Prostate gland (tissue), 2 donors: ENCODE measurements around the gene NRXN3.

Source experiments
- POLR2A ChIP-seq: fragments of 450-650 bp; IDR thresholded peaks from one replicate; pipeline ENCODE4 v1.6.1; 2016; ENCODE audit warnings: antibody characterized with exemption, mild to moderate bottlenecking
- TF ChIP-seq, protein P1 (sequence below), 4 experiments: fragments of 200-600 bp in 2 of 4; fragments of 450-650 bp in 2 of 4; sonication (generic) in 2 of 4; IDR thresholded peaks; 1 replicate in 3 of 4; 2 replicates in 1 of 4; pipeline ENCODE4 v1.5.1; 2016 to 2019; ENCODE audit warnings: antibody characterized with exemption in 4 of 4, mild to moderate bottlenecking in 2 of 4, moderate library complexity in 2 of 4

DNA sequence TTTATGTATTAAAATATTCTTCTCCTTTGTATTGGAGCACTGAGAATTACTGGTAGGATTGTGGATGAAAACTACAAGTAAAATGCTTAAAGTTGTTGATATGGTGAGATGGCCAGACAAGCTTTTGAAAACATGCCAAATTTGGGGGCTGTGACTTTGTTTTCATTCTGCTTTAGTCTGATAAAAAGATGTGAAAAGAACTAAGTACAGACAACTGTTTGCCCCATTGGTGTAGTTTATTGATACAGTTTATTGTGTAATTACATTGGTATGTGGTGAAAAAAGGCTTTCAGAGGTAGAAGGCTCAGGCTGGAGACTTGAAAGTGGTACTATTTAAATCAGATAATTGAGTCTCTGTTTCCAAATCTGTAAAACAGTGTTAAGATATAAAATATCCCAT, 1294.3 kb downstream of the NRXN3 start:
- TF ChIP-seq POLR2A: no peak
- TF ChIP-seq, protein P1, sequence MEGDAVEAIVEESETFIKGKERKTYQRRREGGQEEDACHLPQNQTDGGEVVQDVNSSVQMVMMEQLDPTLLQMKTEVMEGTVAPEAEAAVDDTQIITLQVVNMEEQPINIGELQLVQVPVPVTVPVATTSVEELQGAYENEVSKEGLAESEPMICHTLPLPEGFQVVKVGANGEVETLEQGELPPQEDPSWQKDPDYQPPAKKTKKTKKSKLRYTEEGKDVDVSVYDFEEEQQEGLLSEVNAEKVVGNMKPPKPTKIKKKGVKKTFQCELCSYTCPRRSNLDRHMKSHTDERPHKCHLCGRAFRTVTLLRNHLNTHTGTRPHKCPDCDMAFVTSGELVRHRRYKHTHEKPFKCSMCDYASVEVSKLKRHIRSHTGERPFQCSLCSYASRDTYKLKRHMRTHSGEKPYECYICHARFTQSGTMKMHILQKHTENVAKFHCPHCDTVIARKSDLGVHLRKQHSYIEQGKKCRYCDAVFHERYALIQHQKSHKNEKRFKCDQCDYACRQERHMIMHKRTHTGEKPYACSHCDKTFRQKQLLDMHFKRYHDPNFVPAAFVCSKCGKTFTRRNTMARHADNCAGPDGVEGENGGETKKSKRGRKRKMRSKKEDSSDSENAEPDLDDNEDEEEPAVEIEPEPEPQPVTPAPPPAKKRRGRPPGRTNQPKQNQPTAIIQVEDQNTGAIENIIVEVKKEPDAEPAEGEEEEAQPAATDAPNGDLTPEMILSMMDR (IDR thresholded peaks at IDR 0.05): no peak
